ENCODE results near the gene MMP21.

The MMP21 gene

GRCh38 chr10:125788156-125789034 lies 12.8 kb upstream of the MMP21 start:
- no peak for DNase-seq

GRCh38 chr10:125785791-125786190 lies 10.2 kb upstream of the MMP21 start:
- no peak for DNase-seq

- DNase-seq = no peak
Observed at GRCh38 chr10:125783957-125784356, 8.3 kb upstream of the MMP21 start.

- no peak for DNase-seq
Observed at GRCh38 chr10:125783408-125783807, 7.8 kb upstream of the MMP21 start.

- no peak for DNase-seq
Observed at GRCh38 chr10:125782616-125783015, 7.0 kb upstream of the MMP21 start.

GRCh38 chr10:125782054-125782453 lies 6.4 kb upstream of the MMP21 start:
- no peak for DNase-seq

- no peak for DNase-seq
Observed at GRCh38 chr10:125781374-125781773, 5.8 kb upstream of the MMP21 start.

GRCh38 chr10:125779403-125780327 lies 4.0 kb upstream of the MMP21 start:
- DNase-seq = no peak

- no peak for DNase-seq
Observed at GRCh38 chr10:125778556-125778955, 2.9 kb upstream of the MMP21 start.

GRCh38 chr10:125777806-125778205 lies 2.2 kb upstream of the MMP21 start:
- DNase-seq = no peak

- DNase-seq = no peak
Observed at GRCh38 chr10:125774581-125775191, 935 bp downstream of the MMP21 start.

- no peak for DNase-seq
Observed at GRCh38 chr10:125773687-125774543, 1.7 kb downstream of the MMP21 start.

- no peak for DNase-seq
Observed at GRCh38 chr10:125772864-125773180, 2.8 kb downstream of the MMP21 start.

- DNase-seq = no peak
Observed at GRCh38 chr10:125772112-125772863, 3.3 kb downstream of the MMP21 start.

GRCh38 chr10:125770844-125771243 lies 4.8 kb downstream of the MMP21 start:
- DNase-seq = no peak

- DNase-seq = no peak
Observed at GRCh38 chr10:125769175-125769574, 6.4 kb downstream of the MMP21 start.

- DNase-seq = no peak
Observed at GRCh38 chr10:125768219-125768855, 7.3 kb downstream of the MMP21 start.

- no peak for DNase-seq
Observed at GRCh38 chr10:125766511-125766910, 9.1 kb downstream of the MMP21 start.

GRCh38 chr10:125765835-125766234 lies 9.8 kb downstream of the MMP21 start:
- no peak for DNase-seq

- DNase-seq = no peak
Observed at GRCh38 chr10:125762692-125763648, 12.7 kb downstream of the MMP21 start.
